Astrocyte (in vitro differentiated cells and primary cell): Measurements from ENCODE around the gene FKBP1B.

Source experiments
- EZH2 ChIP-seq: IDR thresholded peaks from 2 replicates; pipeline ENCODE4 v1.6.1; 2012; ENCODE audit warnings: mild to moderate bottlenecking, low read length, inconsistent platforms; ENCODE audit not compliant: insufficient read depth
- TF ChIP-seq, protein P1 (sequence below): IDR thresholded peaks from 2 replicates; pipeline ENCODE4 v1.5.1; 2011; ENCODE audit warnings: low read depth, mild to moderate bottlenecking, inconsistent platforms, low read length, moderate library complexity; ENCODE audit not compliant: insufficient read depth

DNA sequence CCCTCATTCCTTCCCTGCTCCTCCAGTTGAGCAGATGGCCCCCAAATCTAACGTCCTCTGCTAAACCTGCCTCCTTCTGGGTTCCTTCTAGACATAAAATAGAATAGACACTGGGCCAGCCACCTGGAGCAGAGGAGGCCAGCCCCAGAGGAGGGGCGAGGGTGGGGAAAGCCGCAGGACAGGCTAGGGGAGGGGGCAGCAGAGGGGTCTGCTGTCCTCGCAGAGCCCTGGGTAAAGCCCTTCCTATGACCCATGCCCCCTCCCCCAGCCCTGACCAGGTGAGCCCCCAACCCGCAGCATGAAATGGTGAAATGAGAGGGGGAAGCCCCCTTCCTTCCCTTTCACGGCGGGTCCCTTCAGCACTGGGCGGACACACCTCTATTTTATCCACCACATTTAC lies 31.8 kb upstream of the FKBP1B start:
- TF ChIP-seq, protein P1, sequence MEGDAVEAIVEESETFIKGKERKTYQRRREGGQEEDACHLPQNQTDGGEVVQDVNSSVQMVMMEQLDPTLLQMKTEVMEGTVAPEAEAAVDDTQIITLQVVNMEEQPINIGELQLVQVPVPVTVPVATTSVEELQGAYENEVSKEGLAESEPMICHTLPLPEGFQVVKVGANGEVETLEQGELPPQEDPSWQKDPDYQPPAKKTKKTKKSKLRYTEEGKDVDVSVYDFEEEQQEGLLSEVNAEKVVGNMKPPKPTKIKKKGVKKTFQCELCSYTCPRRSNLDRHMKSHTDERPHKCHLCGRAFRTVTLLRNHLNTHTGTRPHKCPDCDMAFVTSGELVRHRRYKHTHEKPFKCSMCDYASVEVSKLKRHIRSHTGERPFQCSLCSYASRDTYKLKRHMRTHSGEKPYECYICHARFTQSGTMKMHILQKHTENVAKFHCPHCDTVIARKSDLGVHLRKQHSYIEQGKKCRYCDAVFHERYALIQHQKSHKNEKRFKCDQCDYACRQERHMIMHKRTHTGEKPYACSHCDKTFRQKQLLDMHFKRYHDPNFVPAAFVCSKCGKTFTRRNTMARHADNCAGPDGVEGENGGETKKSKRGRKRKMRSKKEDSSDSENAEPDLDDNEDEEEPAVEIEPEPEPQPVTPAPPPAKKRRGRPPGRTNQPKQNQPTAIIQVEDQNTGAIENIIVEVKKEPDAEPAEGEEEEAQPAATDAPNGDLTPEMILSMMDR: no peak
- no peak for TF ChIP-seq EZH2
